Spleen (tissue), 11 donors: ENCODE results near the gene C9orf78. TPM values are rescaled to one million over a fixed set of nuclear protein-coding genes. Genes with fewer than 3 reads are reported as not detected.

ENCODE experiments used
- DNase-seq: peaks from one replicate; pipeline ENCODE4 v3.0.0-alpha.2; 2020
- H3K27ac ChIP-seq, 8 donors: fragments of 200-600 bp; sonication (generic) in 7 of 8; 1 replicate in 4 of 8; 2 replicates in 4 of 8; pipeline versions ENCODE4 v1.5.0 to v1.8.0; 2016 to 2021; ENCODE audit warnings: inconsistent platforms in 4 of 8, mild to moderate bottlenecking in 4 of 8, moderate library complexity in 1 of 8
- H3K27me3 ChIP-seq, 7 donors: fragments of 200-600 bp; sonication (generic) in 6 of 7; replicated peaks in 1 of 7; 1 replicate in 4 of 7; 2 replicates in 3 of 7; pipeline versions ENCODE4 v1.5.0 to v1.8.0; 2016 to 2021; ENCODE audit warnings: inconsistent platforms in 3 of 7, mild to moderate bottlenecking in 1 of 7
- H3K36me3 ChIP-seq, 6 donors: fragments of 200-600 bp; sonication (generic) in 5 of 6; 1 replicate in 4 of 6; 2 replicates in 2 of 6; pipeline versions ENCODE4 v1.5.0 to v1.8.0; 2016 to 2021; ENCODE audit warnings: inconsistent platforms in 2 of 6
- H3K4me1 ChIP-seq, 6 donors: fragments of 200-600 bp; sonication (generic) in 5 of 6; 1 replicate in 3 of 6; 2 replicates in 3 of 6; pipeline versions ENCODE4 v1.5.0 to v1.8.0; 2016 to 2021; ENCODE audit warnings: inconsistent platforms in 3 of 6
- H3K4me3 ChIP-seq, 8 donors: fragments of 200-600 bp; sonication (generic) in 7 of 8; 1 replicate in 4 of 8; 2 replicates in 4 of 8; pipeline versions ENCODE4 v1.5.0 to v1.8.0; 2016 to 2021; ENCODE audit warnings: inconsistent platforms in 4 of 8, mild to moderate bottlenecking in 4 of 8, moderate library complexity in 2 of 8
- H3K9me3 ChIP-seq, 8 donors: fragments of 200-600 bp; sonication (generic) in 7 of 8; 1 replicate in 4 of 8; 2 replicates in 4 of 8; pipeline versions ENCODE4 v1.5.0 to v1.8.0; 2016 to 2021; ENCODE audit warnings: inconsistent platforms in 4 of 8
- CTCF ChIP-seq, 11 experiments: fragments of 200-600 bp in 7 of 11; fragments of 450-650 bp in 4 of 11; sonication (generic) in 4 of 11; IDR thresholded peaks in 8 of 11; conservative IDR thresholded peaks in 3 of 11; 1 replicate in 7 of 11; 2 replicates in 4 of 11; pipeline versions ENCODE4 v1.4.0 to v1.8.0; 2016 to 2021; ENCODE audit warnings: antibody characterized with exemption in 11 of 11, inconsistent platforms in 4 of 11, mild to moderate bottlenecking in 1 of 11
- POLR2A ChIP-seq, 3 donors: fragments of 450-650 bp; IDR thresholded peaks; one replicate each; pipeline ENCODE4 v1.5.1; 2017; ENCODE audit warnings: antibody characterized with exemption in 3 of 3, mild to moderate bottlenecking in 1 of 3
- POLR2AphosphoS5 ChIP-seq, 3 donors: sonication (generic); formaldehyde crosslinking; IDR thresholded peaks; one replicate each; pipeline ENCODE4 v1.5.1; 2017; ENCODE audit warnings: antibody characterized with exemption in 3 of 3
- WGBS, 5 donors: extraction: QIAGEN DNeasy Blood & Tissue Kit in 3 of 5; methylation state at CpG; one replicate each; pipeline versions ENCODE4 v1.1.5 to v1.1.7; 2013 to 2018; 5-methylcytosine and 5-hydroxymethylcytosine counted together
- intact Hi-C: fragments of 100-400 bp; cut with DNase I; formaldehyde crosslinking; loops from one replicate; pipeline ENCODE4 v1.15.0; 2023; ENCODE audit warnings: low total_unique reads
- polyA plus RNA-seq, 3 donors: library from polyadenylated mRNA; stranded (reverse); fragments of 200-250 nt; gene quantifications; one replicate each; pipeline ENCODE4 v1.2.1, GENCODE V29; 2013
- total RNA-seq, 7 donors: library from RNA; depleted of rRNA in 3 of 7; stranded (reverse); fragments of >200 nt in 3 of 7; fragmentation: NEBNext Ultra II Directional in 4 of 7; extraction: Animal tissue kit (Norgen Biotek cat#: 25700) in 4 of 7; gene quantifications; one replicate each; pipeline versions ENCODE4 v1.1.0 to v1.2.1, GENCODE V29; 2016 to 2021
- donor health status: healthy with polysubstance abuse.
- donor health status: DM: no; HTN: no; CAD: no; lungs with moderate emphysema.
- donor health status: DM: no; HTN: no; CAD: no.
- donor health status: Bipolar disorder and iron deficiency.
- donor health status: healthy.
- donor health status: DM: no; HTN: no; CAD: no.
- donor health status: DM: yes; HTN: yes; CAD: no.

The C9orf78 gene
- total and polyA plus RNA-seq, 10 donors: 35.6 to 105 (median 48.7) TPM

- intact Hi-C loops: no loop called here
- 89 to 92% (median 91%) methylated on average over 17 of the region's 17 CpGs for WGBS, 5 donors
- no peaks in the 10 kb centered on the region for H3K9me3 ChIP-seq
- H3K36me3 ChIP-seq: peaks cover 4 to 100% (median 90%) of the 10 kb centered on the region in 6 donors
- H3K4me1 ChIP-seq: peaks cover 0 to 35% (median 2%) of the 10 kb centered on the region in 6 donors
- H3K4me3 ChIP-seq: no peak overlapping the region
- DNase-seq: no peak
- TF ChIP-seq CTCF (IDR thresholded peaks at IDR 0.05 in 8 of 11, conservative IDR thresholded peaks at IDR 0.05 in 3 of 11) (no peak), POLR2AphosphoS5 (IDR thresholded peaks at IDR 0.05) (no peak), POLR2A (IDR thresholded peaks at IDR 0.05) (no peak)
- no peak overlapping the region for H3K27ac ChIP-seq
- no peaks in the 10 kb centered on the region for H3K27me3 ChIP-seq
These were observed 20.4 kb downstream of the C9orf78 start for GRCh38 chr9:129814432-129815223.

- Histone ChIP-seq H3K4me3 (no peak overlapping the region), H3K27me3 (no peaks in the 10 kb centered on the region), H3K9me3 (no peaks in the 10 kb centered on the region), H3K27ac (no peak overlapping the region), H3K4me1 (peaks cover 0 to 38% (median 2%) of the 10 kb centered on the region in 6 donors), H3K36me3 (peaks cover 4 to 100% (median 93%) of the 10 kb centered on the region in 6 donors)
- intact Hi-C loops: no loop called here
- TF ChIP-seq CTCF (IDR thresholded peaks at IDR 0.05 in 8 of 11, conservative IDR thresholded peaks at IDR 0.05 in 3 of 11) (no peak), POLR2A (IDR thresholded peaks at IDR 0.05) (no peak), POLR2AphosphoS5 (IDR thresholded peaks at IDR 0.05) (peak in 1 of 3 donors; percentile 52)
- 88 to 92% (median 91%) methylated on average over 9 of the region's 9 CpGs for WGBS, 5 donors
- DNase-seq: no peak
These were observed 21.4 kb downstream of the C9orf78 start for GRCh38 chr9:129813661-129814060.

GRCh38 chr9:129812385-129812784 is 22.7 kb downstream of the C9orf78 start:
- no peak for DNase-seq
- 81 to 95% (median 91%) methylated on average over 8 to 9 of the region's 9 CpGs for WGBS, 5 donors
- Histone ChIP-seq H3K27ac (no peak overlapping the region), H3K4me3 (no peak overlapping the region), H3K9me3 (no peaks in the 10 kb centered on the region), H3K27me3 (no peaks in the 10 kb centered on the region), H3K4me1 (peaks cover 0 to 28% (median 0%) of the 10 kb centered on the region in 6 donors), H3K36me3 (peaks cover 4 to 99% (median 85%) of the 10 kb centered on the region in 6 donors)
- TF ChIP-seq POLR2AphosphoS5 (IDR thresholded peaks at IDR 0.05): peak in 2 of 3 donors; percentile 33 to 62
- TF ChIP-seq CTCF (IDR thresholded peaks at IDR 0.05 in 8 of 11, conservative IDR thresholded peaks at IDR 0.05 in 3 of 11): no peak
- intact Hi-C loops: no loop called here

- H3K27me3 ChIP-seq: no peaks in the 10 kb centered on the region
- H3K4me3 ChIP-seq: no peak overlapping the region
- no peaks in the 10 kb centered on the region for H3K9me3 ChIP-seq
- TF ChIP-seq POLR2A (IDR thresholded peaks at IDR 0.05) (no peak), POLR2AphosphoS5 (IDR thresholded peaks at IDR 0.05) (no peak), CTCF (IDR thresholded peaks at IDR 0.05 in 8 of 11, conservative IDR thresholded peaks at IDR 0.05 in 3 of 11) (no peak)
- DNase-seq: no peak
- WGBS, 5 donors: 71 to 84% (median 82%) methylated on average over 6 of the region's 6 CpGs
- H3K36me3 ChIP-seq: peaks cover 2 to 99% (median 85%) of the 10 kb centered on the region in 6 donors
- H3K27ac ChIP-seq: no peak overlapping the region
- intact Hi-C loops: no loop called here
- H3K4me1 ChIP-seq: peaks cover 0 to 28% (median 0%) of the 10 kb centered on the region in 6 donors
These were observed 23.1 kb downstream of the C9orf78 start for GRCh38 chr9:129811967-129812363.
